Measurements from ENCODE around the gene IL17RC. TPM values are rescaled to one million over a fixed set of nuclear protein-coding genes. Genes with fewer than 3 reads are reported as not detected.

Gene IL17RC
- total and polyA plus RNA-seq, 2 of the 8 experiments (the other 6 are each of a cell fraction or from before 2014, with no cell fraction given), result 11.8 to 13.0 TPM

GRCh38 chr3:9951962-9952805 is 35.3 kb downstream of the IL17RC start, which contains the start of gene PRRT3 (continued):
- no peak for TF ChIP-seq POU5F1 (IDR thresholded peaks at IDR 0.05; ENCODE audit: low read depth, low read length)
- TF ChIP-seq BACH1 (IDR thresholded peaks at IDR 0.05; ENCODE audit: low read length), result no peak
- no peak for TF ChIP-seq NANOG (IDR thresholded peaks at IDR 0.05; ENCODE audit: insufficient read depth, low read depth, low read length, poor library complexity, severe bottlenecking)
- TF ChIP-seq PHF8 (conservative IDR thresholded peaks at IDR 0.05; ENCODE audit: low read depth, low read length), result peak; percentile 80
- no peak for TF ChIP-seq CEBPB (IDR thresholded peaks at IDR 0.05; ENCODE audit: low read depth, low read length)
- no peak for TF ChIP-seq BCL11A (IDR thresholded peaks at IDR 0.05; ENCODE audit: low read depth in 2 of 2, low read length in 2 of 2)
- TF ChIP-seq TAF7 (optimal IDR thresholded peaks at IDR 0.05; ENCODE audit: borderline replicate concordance, low read depth, low read length), result no peak
- TF ChIP-seq TAF1 (IDR thresholded peaks at IDR 0.05; ENCODE audit: low read depth, low read length), result 0 out of 2 replicates have a peak, but pooled peaks have one; percentile 20
- no peak for TF ChIP-seq RFX5 (IDR thresholded peaks at IDR 0.05; ENCODE audit: borderline replicate concordance, low read depth, low read length)
- TF ChIP-seq SP1 (IDR thresholded peaks at IDR 0.05; ENCODE audit: low read depth, low read length), result peak; percentile 26; the same call in 1 of the 2 replicates
- TF ChIP-seq HDAC6 (IDR thresholded peaks at IDR 0.05; ENCODE audit: low read depth, low read length), result no peak
- TF ChIP-seq SIN3A (conservative IDR thresholded peaks at IDR 0.05 in 1 of 2, IDR thresholded peaks at IDR 0.05 in 1 of 2; ENCODE audit: low read depth in 1 of 2, low read length in 2 of 2), result no peak; a peak in 1 of 4 replicates
- no peak for TF ChIP-seq JUND (IDR thresholded peaks at IDR 0.05; ENCODE audit: low read length)
- no peak for TF ChIP-seq RNF2 (IDR thresholded peaks at IDR 0.05; ENCODE audit: borderline replicate concordance, low read depth, low read length, missing control alignments, poor library complexity, severe bottlenecking)
- TF ChIP-seq GABPA (IDR thresholded peaks at IDR 0.05; ENCODE audit: borderline replicate concordance, insufficient read depth, low read length), result no peak
- peak; percentile 84 for TF ChIP-seq SRF (IDR thresholded peaks at IDR 0.05; ENCODE audit: low read depth, low read length)
- peak; percentile 100 for TF ChIP-seq KDM1A (IDR thresholded peaks at IDR 0.05; ENCODE audit: borderline replicate concordance, low read length)
- TF ChIP-seq, protein P1, sequence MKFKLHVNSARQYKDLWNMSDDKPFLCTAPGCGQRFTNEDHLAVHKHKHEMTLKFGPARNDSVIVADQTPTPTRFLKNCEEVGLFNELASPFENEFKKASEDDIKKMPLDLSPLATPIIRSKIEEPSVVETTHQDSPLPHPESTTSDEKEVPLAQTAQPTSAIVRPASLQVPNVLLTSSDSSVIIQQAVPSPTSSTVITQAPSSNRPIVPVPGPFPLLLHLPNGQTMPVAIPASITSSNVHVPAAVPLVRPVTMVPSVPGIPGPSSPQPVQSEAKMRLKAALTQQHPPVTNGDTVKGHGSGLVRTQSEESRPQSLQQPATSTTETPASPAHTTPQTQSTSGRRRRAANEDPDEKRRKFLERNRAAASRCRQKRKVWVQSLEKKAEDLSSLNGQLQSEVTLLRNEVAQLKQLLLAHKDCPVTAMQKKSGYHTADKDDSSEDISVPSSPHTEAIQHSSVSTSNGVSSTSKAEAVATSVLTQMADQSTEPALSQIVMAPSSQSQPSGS (IDR thresholded peaks at IDR 0.05; ENCODE audit: low read length), result no peak; the same call in 1 of the 2 replicates
- no peak for TF ChIP-seq SUZ12 (IDR thresholded peaks at IDR 0.05; ENCODE audit: low read length)
- no peak for TF ChIP-seq CHD2 (IDR thresholded peaks at IDR 0.05; ENCODE audit: low read length)
- TF ChIP-seq YY1 (IDR thresholded peaks at IDR 0.05; ENCODE audit: low read depth, low read length), result no peak
- TF ChIP-seq SP2 (IDR thresholded peaks at IDR 0.05; ENCODE audit: low read length), result no peak
- TF ChIP-seq EGR1 (IDR thresholded peaks at IDR 0.05; ENCODE audit: borderline replicate concordance, low read depth, low read length), result no peak
